Measurements from ENCODE around the gene HS6ST2.

HS6ST2 gene

GRCh38 chrX:132748268-132748667, 210.2 kb downstream of the HS6ST2 start:
- Histone ChIP-seq H3K4me2 (ENCODE audit: insufficient read depth, low read length, poor library complexity, severe bottlenecking) (no peak overlapping the region), H2BK120ac (ENCODE audit: low read depth, low read length) (no peak overlapping the region), H3K9me3 (replicated peaks in 1 of 2; ENCODE audit: control insufficient read depth in 2 of 2, insufficient read depth in 1 of 2, low read depth in 1 of 2, low read length in 2 of 2) (no peaks in the 10 kb centered on the region), H3K4me3 (ENCODE audit: low read length in 2 of 2) (no peak overlapping the region), H3K27me3 (ENCODE audit: control insufficient read depth in 3 of 3, insufficient read depth in 3 of 3, low read depth in 1 of 3, low read length in 3 of 3) (no peaks in the 10 kb centered on the region), H3K4ac (ENCODE audit: low read length) (no peak overlapping the region), H4K8ac (ENCODE audit: low read depth, low read length) (no peak overlapping the region), H3K4me1 (ENCODE audit: control insufficient read depth in 2 of 2, insufficient read depth in 1 of 2, low read depth in 1 of 2, low read length in 2 of 2) (peaks cover 0 to 20% of the 10 kb centered on the region in 2 donors), H3K27ac (replicated peaks; ENCODE audit: low read length) (no peak overlapping the region), H3K23ac (ENCODE audit: low read depth, low read length, poor library complexity) (no peak overlapping the region), H4K91ac (ENCODE audit: low read depth, low read length, poor library complexity) (no peak overlapping the region), H3K36me3 (replicated peaks in 1 of 2; ENCODE audit: control insufficient read depth in 2 of 2, insufficient read depth in 2 of 2, low read length in 2 of 2) (no peaks in the 10 kb centered on the region), H3K14ac (ENCODE audit: low read length) (no peak overlapping the region), H2BK12ac (ENCODE audit: low read length) (no peak overlapping the region), H2AK5ac (ENCODE audit: low read depth, low read length) (no peak overlapping the region), H3K18ac (ENCODE audit: low read length) (no peak overlapping the region), H3K79me1 (ENCODE audit: low read depth, low read length) (no peaks in the 10 kb centered on the region), H2BK5ac (ENCODE audit: low read length) (no peak overlapping the region), H2BK15ac (ENCODE audit: low read length) (no peak overlapping the region), H2AFZ (ENCODE audit: low read length) (no peak overlapping the region), H3K9ac (ENCODE audit: low read depth, low read length, poor library complexity) (no peak overlapping the region)
- DNase-seq (ENCODE audit: low spot score): no peak
- no CpG with 5 or more reads among the region's 5 CpGs for WGBS, 2 donors (ENCODE audit: extremely low coverage in 2 of 2, insufficient read length in 2 of 2, insufficient replicate concordance in 1 of 2)

GRCh38 chrX:132745593-132745992, 212.8 kb downstream of the HS6ST2 start:
- Histone ChIP-seq H3K9me3 (replicated peaks in 1 of 2; ENCODE audit: control insufficient read depth in 2 of 2, insufficient read depth in 1 of 2, low read depth in 1 of 2, low read length in 2 of 2) (no peaks in the 10 kb centered on the region), H2BK5ac (ENCODE audit: low read length) (no peak overlapping the region), H3K27me3 (ENCODE audit: control insufficient read depth in 3 of 3, insufficient read depth in 3 of 3, low read depth in 1 of 3, low read length in 3 of 3) (no peaks in the 10 kb centered on the region), H3K23ac (ENCODE audit: low read depth, low read length, poor library complexity) (no peak overlapping the region), H2BK120ac (ENCODE audit: low read depth, low read length) (no peak overlapping the region), H3K4ac (ENCODE audit: low read length) (no peak overlapping the region), H3K4me1 (ENCODE audit: control insufficient read depth in 2 of 2, insufficient read depth in 1 of 2, low read depth in 1 of 2, low read length in 2 of 2) (peaks cover 5 to 17% of the 10 kb centered on the region in 2 donors), H4K91ac (ENCODE audit: low read depth, low read length, poor library complexity) (no peak overlapping the region), H3K79me1 (ENCODE audit: low read depth, low read length) (no peaks in the 10 kb centered on the region), H3K4me3 (ENCODE audit: low read length in 2 of 2) (no peak overlapping the region), H2AK5ac (ENCODE audit: low read depth, low read length) (no peak overlapping the region), H3K4me2 (ENCODE audit: insufficient read depth, low read length, poor library complexity, severe bottlenecking) (no peak overlapping the region), H2BK15ac (ENCODE audit: low read length) (no peak overlapping the region), H3K36me3 (replicated peaks in 1 of 2; ENCODE audit: control insufficient read depth in 2 of 2, insufficient read depth in 2 of 2, low read length in 2 of 2) (no peaks in the 10 kb centered on the region), H3K18ac (ENCODE audit: low read length) (no peak overlapping the region), H4K8ac (ENCODE audit: low read depth, low read length) (no peak overlapping the region), H3K14ac (ENCODE audit: low read length) (no peak overlapping the region), H2AFZ (ENCODE audit: low read length) (no peak overlapping the region), H3K9ac (ENCODE audit: low read depth, low read length, poor library complexity) (no peak overlapping the region), H3K27ac (replicated peaks; ENCODE audit: low read length) (no peak overlapping the region), H2BK12ac (ENCODE audit: low read length) (no peak overlapping the region)
- DNase-seq (ENCODE audit: low spot score): no peak
- WGBS, 2 donors (ENCODE audit: extremely low coverage in 2 of 2, insufficient read length in 2 of 2, insufficient replicate concordance in 1 of 2): no CpG with 5 or more reads among the region's 2 CpGs

- H3K9ac ChIP-seq (ENCODE audit: low read depth, low read length, poor library complexity): no peak overlapping the region
Observed at GRCh38 chrX:132744470-132744869, 214.0 kb downstream of the HS6ST2 start.

GRCh38 chrX:132743086-132743485, 215.3 kb downstream of the HS6ST2 start:
- H3K79me1 ChIP-seq (ENCODE audit: low read depth, low read length): no peaks in the 10 kb centered on the region
- H3K23ac ChIP-seq (ENCODE audit: low read depth, low read length, poor library complexity): no peak overlapping the region
- H2BK15ac ChIP-seq (ENCODE audit: low read length): no peak overlapping the region
- no peak overlapping the region for H4K91ac ChIP-seq (ENCODE audit: low read depth, low read length, poor library complexity)
- no peak overlapping the region for H3K4ac ChIP-seq (ENCODE audit: low read length)
- no peak for DNase-seq (ENCODE audit: low spot score)
- H3K36me3 ChIP-seq (replicated peaks in 1 of 2; ENCODE audit: control insufficient read depth in 2 of 2, insufficient read depth in 2 of 2, low read length in 2 of 2): no peaks in the 10 kb centered on the region
- H3K9me3 ChIP-seq (replicated peaks in 1 of 2; ENCODE audit: control insufficient read depth in 2 of 2, insufficient read depth in 1 of 2, low read depth in 1 of 2, low read length in 2 of 2): no peaks in the 10 kb centered on the region
- H3K14ac ChIP-seq (ENCODE audit: low read length): no peak overlapping the region
- WGBS, 2 donors (ENCODE audit: extremely low coverage in 2 of 2, insufficient read length in 2 of 2, insufficient replicate concordance in 1 of 2): no CpG with 5 or more reads among the region's 3 CpGs
- H2BK5ac ChIP-seq (ENCODE audit: low read length): no peak overlapping the region
- H2AFZ ChIP-seq (ENCODE audit: low read length): no peak overlapping the region
- no peaks in the 10 kb centered on the region for H3K27me3 ChIP-seq (ENCODE audit: control insufficient read depth in 3 of 3, insufficient read depth in 3 of 3, low read depth in 1 of 3, low read length in 3 of 3)
- H3K4me3 ChIP-seq (ENCODE audit: low read length in 2 of 2): no peak overlapping the region
- H4K8ac ChIP-seq (ENCODE audit: low read depth, low read length): no peak overlapping the region
- no peak overlapping the region for H3K18ac ChIP-seq (ENCODE audit: low read length)
- H2BK12ac ChIP-seq (ENCODE audit: low read length): no peak overlapping the region
- no peak overlapping the region for H2AK5ac ChIP-seq (ENCODE audit: low read depth, low read length)
- H3K4me1 ChIP-seq (ENCODE audit: control insufficient read depth in 2 of 2, insufficient read depth in 1 of 2, low read depth in 1 of 2, low read length in 2 of 2): peaks cover 5 to 19% of the 10 kb centered on the region in 2 donors
- no peak overlapping the region for H3K4me2 ChIP-seq (ENCODE audit: insufficient read depth, low read length, poor library complexity, severe bottlenecking)
- no peak overlapping the region for H3K27ac ChIP-seq (replicated peaks; ENCODE audit: low read length)
- H2BK120ac ChIP-seq (ENCODE audit: low read depth, low read length): no peak overlapping the region
- H3K9ac ChIP-seq (ENCODE audit: low read depth, low read length, poor library complexity): no peak overlapping the region

More at GRCh38 chrX:132744470-132744869, 214.0 kb downstream of the HS6ST2 start:
- Histone ChIP-seq H2BK12ac (ENCODE audit: low read length) (no peak overlapping the region), H2BK5ac (ENCODE audit: low read length) (no peak overlapping the region), H2AK5ac (ENCODE audit: low read depth, low read length) (no peak overlapping the region), H2BK15ac (ENCODE audit: low read length) (no peak overlapping the region), H3K79me1 (ENCODE audit: low read depth, low read length) (no peaks in the 10 kb centered on the region), H3K4me3 (ENCODE audit: low read length in 2 of 2) (no peak overlapping the region), H2BK120ac (ENCODE audit: low read depth, low read length) (no peak overlapping the region), H3K4me2 (ENCODE audit: insufficient read depth, low read length, poor library complexity, severe bottlenecking) (no peak overlapping the region), H3K14ac (ENCODE audit: low read length) (no peak overlapping the region), H4K8ac (ENCODE audit: low read depth, low read length) (no peak overlapping the region), H3K18ac (ENCODE audit: low read length) (no peak overlapping the region), H3K4me1 (ENCODE audit: control insufficient read depth in 2 of 2, insufficient read depth in 1 of 2, low read depth in 1 of 2, low read length in 2 of 2) (peaks cover 5 to 15% of the 10 kb centered on the region in 2 donors), H3K23ac (ENCODE audit: low read depth, low read length, poor library complexity) (no peak overlapping the region), H3K27ac (replicated peaks; ENCODE audit: low read length) (no peak overlapping the region), H2AFZ (ENCODE audit: low read length) (no peak overlapping the region), H3K9me3 (replicated peaks in 1 of 2; ENCODE audit: control insufficient read depth in 2 of 2, insufficient read depth in 1 of 2, low read depth in 1 of 2, low read length in 2 of 2) (no peaks in the 10 kb centered on the region), H3K4ac (ENCODE audit: low read length) (no peak overlapping the region), H4K91ac (ENCODE audit: low read depth, low read length, poor library complexity) (no peak overlapping the region), H3K36me3 (replicated peaks in 1 of 2; ENCODE audit: control insufficient read depth in 2 of 2, insufficient read depth in 2 of 2, low read length in 2 of 2) (no peaks in the 10 kb centered on the region), H3K27me3 (ENCODE audit: control insufficient read depth in 3 of 3, insufficient read depth in 3 of 3, low read depth in 1 of 3, low read length in 3 of 3) (no peaks in the 10 kb centered on the region)
- no CpG with 5 or more reads among the region's 1 CpG for WGBS, 2 donors (ENCODE audit: extremely low coverage in 2 of 2, insufficient read length in 2 of 2, insufficient replicate concordance in 1 of 2)
- no peak for DNase-seq (ENCODE audit: low spot score)

Data from neuronal stem cell (in vitro differentiated cells).